Caco-2 (cell line): ENCODE data around the gene VRK2. TPM values are rescaled to one million over a fixed set of nuclear protein-coding genes. Genes with fewer than 3 reads are reported as not detected.
"Not testable (repeated sequence)": the region's sequence is repeated elsewhere in the genome, so short reads cannot be mapped to it uniquely, and the experiment has no call there.

Experiments used
- BruUV-seq: library from RNA; stranded (reverse); fragments of 400-500 nt; replicated peaks from 2 replicates; lab custom pipeline; 2021; lab: Mats Ljungman, UMichigan
- CTCF ChIA-PET: fragments of 300-600 bp; sonication (Branson Sonifier 250); formaldehyde crosslinking; loops from one replicate; lab custom pipeline; 2022; ENCODE audit warnings: antibody characterized with exemption; lab: Charles Lee
- POLR2A ChIA-PET: fragments of 300-600 bp; sonication (Branson Sonifier 250); formaldehyde crosslinking; loops from one replicate; lab custom pipeline; 2022; ENCODE audit warnings: antibody characterized with exemption; lab: Charles Lee
- DNase-seq, 2 experiments: peaks; one replicate each; pipeline versions ENCODE4 v3.0.0 to v3.0.0-alpha.2; 2020 to 2022
- H3K27me3 ChIP-seq: replicated peaks from 2 replicates; pipeline ENCODE4 v1.6.0; 2011; ENCODE audit warnings: low read length; ENCODE audit not compliant: control insufficient read depth, insufficient read depth
- H3K36me3 ChIP-seq: 2 replicates; pipeline ENCODE4 v1.5.1; 2011; ENCODE audit warnings: low read length; ENCODE audit not compliant: control insufficient read depth, insufficient read depth
- H3K4me1 ChIP-seq: fragments of 250-450 bp; sonication (Bioruptor Pico); 2 replicates; pipeline ENCODE4 v1.5.1; 2020; ENCODE audit warnings: mild to moderate bottlenecking
- H3K4me3 ChIP-seq: 2 replicates; pipeline ENCODE4 v1.5.1; 2011; ENCODE audit warnings: low read depth, mild to moderate bottlenecking, control low read depth, low read length
- H3K9me3 ChIP-seq: fragments of 250-450 bp; sonication (Bioruptor Pico); 2 replicates; pipeline ENCODE4 v1.5.1; 2020; ENCODE audit warnings: mild to moderate bottlenecking, moderate library complexity
- H3K27ac Mint-ChIP-seq: one replicate; pipeline ENCODE4 v1.8.0; 2022; ENCODE audit warnings: mixed read lengths; ENCODE audit not compliant: unreplicated experiment
- H3K27me3 Mint-ChIP-seq: one replicate; pipeline ENCODE4 v1.8.0; 2022; ENCODE audit warnings: mixed read lengths; ENCODE audit not compliant: insufficient read depth, unreplicated experiment
- H3K36me3 Mint-ChIP-seq: one replicate; pipeline ENCODE4 v1.8.0; 2022; ENCODE audit warnings: mild to moderate bottlenecking, mixed read lengths; ENCODE audit not compliant: insufficient read depth, unreplicated experiment
- H3K4me1 Mint-ChIP-seq: one replicate; pipeline ENCODE4 v1.8.0; 2022; ENCODE audit warnings: low read depth, mixed read lengths; ENCODE audit not compliant: unreplicated experiment
- H3K4me3 Mint-ChIP-seq: one replicate; pipeline ENCODE4 v1.8.0; 2022; ENCODE audit warnings: mild to moderate bottlenecking, moderate library complexity, mixed read lengths; ENCODE audit not compliant: unreplicated experiment
- H3K9me3 Mint-ChIP-seq: one replicate; pipeline ENCODE4 v1.8.0; 2022; ENCODE audit warnings: mixed read lengths; ENCODE audit not compliant: unreplicated experiment
- CTCF ChIP-seq, 2 experiments: fragments of 200-600 bp in 1 of 2; IDR thresholded peaks; 1 replicate in 1 of 2; 2 replicates in 1 of 2; pipeline versions ENCODE4 v1.5.1 to v1.8.0; 2011 to 2022; ENCODE audit warnings: antibody characterized with exemption in 1 of 2, control low read depth in 1 of 2, inconsistent platforms in 1 of 2, low read depth in 1 of 2, low read length in 1 of 2, mild to moderate bottlenecking in 1 of 2, moderate library complexity in 1 of 2; ENCODE audit not compliant: insufficient read depth in 1 of 2, severe bottlenecking in 1 of 2, unreplicated experiment in 1 of 2
- intact Hi-C: fragments of 100-400 bp; cut with micrococcal nuclease; formaldehyde crosslinking; loops from one replicate; pipeline ENCODE4 v1.10.0; 2022; ENCODE audit not compliant: unreplicated experiment
- total RNA-seq: library from RNA; stranded (reverse); gene quantifications from 2 replicates; pipeline ENCODE4 v1.2.3, GENCODE V29; 2022

Gene VRK2
- total RNA-seq, 1 experiment from 2014 or later: 35.4 TPM

- Mint-ChIP-seq H3K27ac (no peak overlapping the region), H3K4me3 (no peak overlapping the region), H3K36me3 (peaks cover 9% of the 10 kb centered on the region), H3K27me3 (no peaks in the 10 kb centered on the region), H3K4me1 (no peaks in the 10 kb centered on the region), H3K9me3 (no peaks in the 10 kb centered on the region)
- Histone ChIP-seq H3K27me3 (no peaks in the 10 kb centered on the region), H3K4me3 (no peak overlapping the region), H3K4me1 (no peaks in the 10 kb centered on the region), H3K9me3 (no peaks in the 10 kb centered on the region), H3K36me3 (no peaks in the 10 kb centered on the region)
- no peak for TF ChIP-seq CTCF (IDR thresholded peaks at IDR 0.05; ENCODE audit: insufficient read depth in 1 of 2, low read depth in 1 of 2, low read length in 1 of 2, severe bottlenecking in 1 of 2, unreplicated experiment in 1 of 2)
- ChIA-PET CTCF (no interaction called here), POLR2A (no interaction called here)
- intact Hi-C loops: no loop called here
- BruUV-seq: no TSS peak
- DNase-seq: no peak
These were observed 91.9 kb downstream of the VRK2 start for GRCh38 chr2:58138396-58139030.

GRCh38 chr2:58140508-58141072 lies 94.0 kb downstream of the VRK2 start:
- TF ChIP-seq CTCF (IDR thresholded peaks at IDR 0.05; ENCODE audit: insufficient read depth in 1 of 2, low read depth in 1 of 2, low read length in 1 of 2, severe bottlenecking in 1 of 2, unreplicated experiment in 1 of 2): no peak
- H3K36me3 ChIP-seq: no peaks in the 10 kb centered on the region
- no peaks in the 10 kb centered on the region for H3K9me3 ChIP-seq
- no peak overlapping the region for H3K27ac Mint-ChIP-seq
- DNase-seq: no peak
- peaks cover 15% of the 10 kb centered on the region for H3K36me3 Mint-ChIP-seq
- intact Hi-C loops: no loop called here
- no TSS peak for BruUV-seq
- POLR2A ChIA-PET: no interaction called here
- H3K27me3 ChIP-seq: no peaks in the 10 kb centered on the region
- no peak overlapping the region for H3K4me3 ChIP-seq
- H3K4me3 Mint-ChIP-seq: no peak overlapping the region
- H3K4me1 ChIP-seq: no peaks in the 10 kb centered on the region
- CTCF ChIA-PET: no interaction called here
- H3K9me3 Mint-ChIP-seq: no peaks in the 10 kb centered on the region
- H3K4me1 Mint-ChIP-seq: no peaks in the 10 kb centered on the region
- no peaks in the 10 kb centered on the region for H3K27me3 Mint-ChIP-seq

- BruUV-seq, H3K27me3 ChIP-seq, H3K36me3 ChIP-seq, H3K4me3 Mint-ChIP-seq, H3K36me3 Mint-ChIP-seq, CTCF ChIA-PET, H3K27me3 Mint-ChIP-seq, H3K27ac Mint-ChIP-seq, H3K4me1 Mint-ChIP-seq, DNase-seq, H3K4me3 ChIP-seq, H3K9me3 Mint-ChIP-seq, H3K9me3 ChIP-seq, H3K4me1 ChIP-seq, POLR2A ChIA-PET: not testable (repeated sequence)
- intact Hi-C loops: loop anchor here (5.0 kb wide), 1 partner anchor 388 kb away; no protein-coding TSS in a partner anchor
These were observed 99.2 kb downstream of the VRK2 start for GRCh38 chr2:58145769-58146168.
